Loucy (cell line): Measurements from ENCODE around the gene PRPF38B.
A peak's percentile ranks its signal among the peaks of the same experiment; 100 is the strongest.

Experiments
- H2AFZ ChIP-seq: fragments of 200-600 bp; sonication (generic); 2 replicates; pipeline ENCODE4 v1.6.0; 2016; ENCODE audit warnings: antibody characterized with exemption, mild to moderate bottlenecking, low read length, moderate library complexity
- H3F3A ChIP-seq: fragments of 200-600 bp; 2 replicates; pipeline ENCODE4 v1.6.0; 2016; ENCODE audit warnings: antibody characterized with exemption, low read depth, mild to moderate bottlenecking
- H3K27me3 ChIP-seq: fragments of 200-600 bp; sonication (generic); 2 replicates; pipeline ENCODE4 v1.6.1; 2014; ENCODE audit warnings: low read length, mild to moderate bottlenecking; ENCODE audit not compliant: insufficient read depth, poor library complexity, severe bottlenecking
- H3K36me3 ChIP-seq: fragments of 200-600 bp; sonication (generic); 2 replicates; pipeline ENCODE4 v1.6.1; 2016; ENCODE audit warnings: low read length; ENCODE audit not compliant: insufficient read depth
- H3K4me1 ChIP-seq: fragments of 200-600 bp; sonication (generic); 2 replicates; pipeline ENCODE4 v1.5.1; 2014; ENCODE audit warnings: low read length, mild to moderate bottlenecking; ENCODE audit not compliant: insufficient read depth, poor library complexity, severe bottlenecking
- H3K4me2 ChIP-seq: fragments of 200-600 bp; sonication (generic); 2 replicates; pipeline ENCODE4 v1.6.0; 2014; ENCODE audit warnings: antibody characterized with exemption, low read length, low read depth, mild to moderate bottlenecking; ENCODE audit not compliant: poor library complexity, severe bottlenecking
- H3K4me3 ChIP-seq: fragments of 200-600 bp; sonication (generic); 2 replicates; pipeline ENCODE4 v1.5.1; 2014; ENCODE audit warnings: low read length, mild to moderate bottlenecking, mixed read lengths; ENCODE audit not compliant: poor library complexity, severe bottlenecking
- H3K79me2 ChIP-seq: fragments of 200-600 bp; sonication (generic); 2 replicates; pipeline ENCODE4 v1.6.1; 2014; ENCODE audit warnings: low read length; ENCODE audit not compliant: insufficient read depth
- H3K9ac ChIP-seq: fragments of 200-600 bp; sonication (generic); 2 replicates; pipeline ENCODE4 v1.6.0; 2014; ENCODE audit warnings: mild to moderate bottlenecking, low read depth, low read length, moderate library complexity; ENCODE audit not compliant: poor library complexity, severe bottlenecking
- H3K9me2 ChIP-seq: fragments of 200-600 bp; sonication (generic); replicated peaks from 2 replicates; pipeline ENCODE4 v1.6.1; 2016; ENCODE audit warnings: low read depth, low read length, mixed read lengths
- H3K9me3 ChIP-seq: fragments of 200-600 bp; sonication (generic); 2 replicates; pipeline ENCODE4 v1.6.1; 2014; ENCODE audit warnings: mild to moderate bottlenecking, antibody characterized with exemption, low read length, low read depth; ENCODE audit not compliant: insufficient read depth
- H4K20me1 ChIP-seq: fragments of 200-600 bp; sonication (generic); 2 replicates; pipeline ENCODE4 v1.6.0; 2014; ENCODE audit warnings: antibody characterized with exemption, low read length, mild to moderate bottlenecking; ENCODE audit not compliant: insufficient read depth, poor library complexity, severe bottlenecking
- EZH2phosphoT487 ChIP-seq: fragments of 200-600 bp; IDR thresholded peaks from 2 replicates; pipeline ENCODE4 v1.6.1; 2018; ENCODE audit warnings: antibody characterized with exemption, mild to moderate bottlenecking, moderate library complexity, borderline replicate concordance
- TF ChIP-seq, protein P1 (sequence below): fragments of 200-600 bp; sonication (generic); conservative IDR thresholded peaks from 2 replicates; pipeline ENCODE4 v1.5.1; 2014; ENCODE audit warnings: mild to moderate bottlenecking, antibody characterized with exemption, low read length

Gene PRPF38B

DNA sequence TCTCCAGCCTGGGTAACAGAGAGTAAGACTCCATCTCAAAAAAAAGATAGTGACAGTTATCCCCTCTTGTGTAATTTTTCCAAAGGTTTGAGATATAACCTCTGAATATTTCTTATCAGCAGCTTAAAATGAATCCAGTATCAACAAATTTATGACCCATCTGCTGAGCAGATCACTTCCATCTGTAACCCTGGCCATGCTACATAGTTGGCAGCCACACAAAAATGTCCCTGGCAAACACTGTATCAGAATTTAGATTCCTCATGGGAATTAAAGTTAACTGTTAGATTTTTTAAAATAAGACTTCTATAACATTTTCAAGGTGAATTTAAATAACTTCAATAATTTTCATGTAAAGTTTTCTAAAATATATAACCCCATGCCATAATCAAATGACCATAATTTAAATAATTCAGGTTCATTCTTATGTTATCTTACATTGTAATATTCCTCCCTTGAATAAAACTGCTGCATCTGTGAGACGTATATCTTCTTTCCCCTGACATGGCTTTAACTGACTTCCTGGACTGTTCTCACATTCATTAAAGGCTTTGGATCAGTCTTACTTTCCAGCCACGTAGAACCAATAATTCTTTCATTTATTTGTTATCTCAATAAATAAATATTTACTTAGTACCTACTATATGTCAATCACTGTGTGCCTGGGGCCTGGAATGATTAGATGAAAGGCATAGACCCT is 5.3 kb upstream of the PRPF38B start:
- Histone ChIP-seq H2AFZ (no peak overlapping the region), H3F3A (no peaks in the 10 kb centered on the region), H3K9me2 (no peaks in the 10 kb centered on the region), H4K20me1 (peaks cover 3% of the 10 kb centered on the region), H3K4me3 (no peak overlapping the region), H3K27me3 (no peaks in the 10 kb centered on the region), H3K79me2 (peaks cover 17% of the 10 kb centered on the region), H3K4me2 (no peak overlapping the region), H3K9me3 (no peaks in the 10 kb centered on the region), H3K36me3 (no peaks in the 10 kb centered on the region), H3K9ac (no peak overlapping the region), H3K4me1 (peaks cover 24% of the 10 kb centered on the region)
- TF ChIP-seq, protein P1, sequence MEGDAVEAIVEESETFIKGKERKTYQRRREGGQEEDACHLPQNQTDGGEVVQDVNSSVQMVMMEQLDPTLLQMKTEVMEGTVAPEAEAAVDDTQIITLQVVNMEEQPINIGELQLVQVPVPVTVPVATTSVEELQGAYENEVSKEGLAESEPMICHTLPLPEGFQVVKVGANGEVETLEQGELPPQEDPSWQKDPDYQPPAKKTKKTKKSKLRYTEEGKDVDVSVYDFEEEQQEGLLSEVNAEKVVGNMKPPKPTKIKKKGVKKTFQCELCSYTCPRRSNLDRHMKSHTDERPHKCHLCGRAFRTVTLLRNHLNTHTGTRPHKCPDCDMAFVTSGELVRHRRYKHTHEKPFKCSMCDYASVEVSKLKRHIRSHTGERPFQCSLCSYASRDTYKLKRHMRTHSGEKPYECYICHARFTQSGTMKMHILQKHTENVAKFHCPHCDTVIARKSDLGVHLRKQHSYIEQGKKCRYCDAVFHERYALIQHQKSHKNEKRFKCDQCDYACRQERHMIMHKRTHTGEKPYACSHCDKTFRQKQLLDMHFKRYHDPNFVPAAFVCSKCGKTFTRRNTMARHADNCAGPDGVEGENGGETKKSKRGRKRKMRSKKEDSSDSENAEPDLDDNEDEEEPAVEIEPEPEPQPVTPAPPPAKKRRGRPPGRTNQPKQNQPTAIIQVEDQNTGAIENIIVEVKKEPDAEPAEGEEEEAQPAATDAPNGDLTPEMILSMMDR = no peak
- no peak for TF ChIP-seq EZH2phosphoT487

DNA sequence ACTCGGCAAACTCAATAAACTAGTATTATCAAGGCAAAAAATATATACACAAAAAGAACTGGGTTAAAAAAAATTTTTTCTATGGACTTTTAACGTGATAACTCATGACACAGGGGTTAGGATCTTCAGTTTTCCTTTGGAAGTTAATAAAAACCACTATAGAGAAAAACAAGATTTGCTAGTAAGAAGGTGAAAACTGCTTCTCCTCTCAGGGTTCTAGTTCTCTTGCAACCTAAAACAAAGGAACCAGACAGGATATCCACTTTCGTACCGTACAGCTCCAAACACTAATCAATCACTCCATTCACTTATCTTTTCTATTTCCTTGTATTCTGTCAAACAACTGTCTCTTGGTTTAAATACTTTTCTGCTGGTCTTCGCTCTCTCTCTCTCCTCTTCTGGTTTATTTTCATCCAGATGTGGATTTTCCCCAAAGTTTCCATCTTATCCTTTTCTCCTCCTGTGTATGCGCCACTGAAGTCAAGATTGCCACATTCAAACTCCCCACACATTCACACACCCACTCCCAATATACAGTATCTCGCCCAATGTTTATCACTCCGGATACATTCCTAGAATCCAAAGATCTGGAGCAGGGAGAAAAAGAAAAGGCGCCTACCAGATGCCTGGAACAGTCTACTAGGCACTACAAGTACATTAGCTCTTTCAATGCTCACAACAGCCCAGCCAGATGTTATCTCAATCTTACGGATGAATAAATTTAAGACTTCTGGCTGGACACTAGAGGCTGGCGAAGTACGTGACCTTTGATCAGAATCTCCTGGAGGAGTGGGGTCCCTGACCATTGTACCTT is 775 bp upstream of the PRPF38B start:
- peak overlapping the region; percentile 76 for H2AFZ ChIP-seq
- peaks cover 59% of the 10 kb centered on the region for H3K79me2 ChIP-seq
- peak overlapping the region; percentile 89 for H3K9ac ChIP-seq
- TF ChIP-seq, protein P1 = no peak
- no peak for TF ChIP-seq EZH2phosphoT487
- H3K4me1 ChIP-seq = peaks cover 25% of the 10 kb centered on the region
- no peaks in the 10 kb centered on the region for H3K27me3 ChIP-seq
- peaks cover 11% of the 10 kb centered on the region for H3K36me3 ChIP-seq
- H3F3A ChIP-seq = 0 out of 2 replicates have a peak, but pooled peaks cover 5% of the 10 kb centered on the region
- peaks cover 42% of the 10 kb centered on the region for H4K20me1 ChIP-seq
- H3K9me3 ChIP-seq = no peaks in the 10 kb centered on the region
- peak overlapping the region; percentile 98 for H3K4me2 ChIP-seq
- H3K9me2 ChIP-seq = no peaks in the 10 kb centered on the region
- H3K4me3 ChIP-seq = peak overlapping the region; percentile 86

DNA sequence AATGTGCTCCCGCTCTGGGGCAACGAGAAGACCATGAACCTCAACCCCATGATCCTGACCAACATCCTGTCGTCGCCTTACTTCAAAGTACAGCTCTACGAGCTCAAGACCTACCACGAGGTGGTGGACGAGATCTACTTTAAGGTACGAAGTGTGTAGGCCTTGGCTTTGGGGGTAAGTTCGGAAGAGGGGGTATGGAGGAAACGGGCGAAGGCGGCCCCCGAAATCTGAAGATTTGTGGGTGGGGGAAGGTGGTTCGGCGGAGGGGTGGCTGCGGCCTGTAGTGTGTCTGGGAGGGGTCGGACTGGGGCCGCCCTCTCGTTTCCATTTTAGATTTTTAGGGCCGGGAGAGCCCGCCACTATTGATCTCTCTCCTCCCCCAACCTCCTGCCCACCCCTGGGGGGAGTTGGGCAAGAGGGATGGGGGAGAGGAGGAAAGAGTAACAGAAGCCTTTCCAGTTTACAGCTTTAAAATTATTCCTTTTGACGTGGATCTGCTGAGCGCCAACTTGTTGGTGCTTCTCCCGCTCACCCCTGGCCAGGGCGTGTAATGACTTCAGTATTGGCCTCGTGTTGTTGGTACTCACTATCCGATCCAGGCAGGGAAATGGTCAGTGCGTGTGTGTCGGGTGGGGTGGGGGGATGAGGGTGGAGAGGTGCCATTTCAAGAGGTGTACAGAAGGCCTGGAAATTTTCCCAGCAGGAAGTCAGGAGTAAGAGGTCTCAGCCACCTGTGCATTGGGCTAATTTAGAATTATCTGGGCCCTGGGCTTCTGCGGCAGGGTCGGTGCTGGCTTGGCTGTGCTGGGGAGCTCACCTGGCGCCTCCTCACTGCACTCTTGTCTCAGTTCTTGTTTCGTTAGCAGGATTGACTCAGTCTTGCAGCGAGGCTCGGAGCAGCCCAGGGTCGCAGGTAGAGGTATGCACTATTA is 880 bp downstream of the PRPF38B start:
- Histone ChIP-seq H3K79me2 (peaks cover 76% of the 10 kb centered on the region), H3K9me3 (no peaks in the 10 kb centered on the region), H3K36me3 (peaks cover 27% of the 10 kb centered on the region), H3K4me3 (peak overlapping the region; percentile 86), H2AFZ (peak overlapping the region; percentile 76; the same call in 1 of the 2 replicates), H3K4me1 (peaks cover 42% of the 10 kb centered on the region), H3F3A (0 out of 2 replicates have a peak, but pooled peaks cover 5% of the 10 kb centered on the region), H3K9me2 (no peaks in the 10 kb centered on the region), H4K20me1 (peaks cover 58% of the 10 kb centered on the region), H3K9ac (peak overlapping the region; percentile 89), H3K27me3 (no peaks in the 10 kb centered on the region), H3K4me2 (peak overlapping the region; percentile 83)
- TF ChIP-seq EZH2phosphoT487 = no peak
- TF ChIP-seq, protein P1 = peak; percentile 57
